Cardiac muscle cell (in vitro differentiated cells and primary cell): Measurements from ENCODE around the gene DICER1. TPM values are rescaled to one million over a fixed set of nuclear protein-coding genes. Genes with fewer than 3 reads are reported as not detected.
"Not testable (repeated sequence)": the region's sequence is repeated elsewhere in the genome, so short reads cannot be mapped to it uniquely, and the experiment has no call there.

ENCODE experiments used
- DNase-seq, 2 donors: peaks; one replicate each; pipeline versions ENCODE4 v3.0.0 to v3.0.0-alpha.2; 2010 to 2017; ENCODE audit warnings: low read depth in 1 of 2, low spot score in 1 of 2
- H3K27ac ChIP-seq: fragments of 200-600 bp; sonication (generic); 2 replicates; pipeline ENCODE4 v1.5.1; 2016
- H3K27me3 ChIP-seq: fragments of 200-600 bp; sonication (generic); 2 replicates; pipeline ENCODE4 v1.6.0; 2016; ENCODE audit warnings: control low read depth
- H3K36me3 ChIP-seq: fragments of 200-600 bp; sonication (generic); 2 replicates; pipeline ENCODE4 v1.5.1; 2016; ENCODE audit warnings: control low read depth
- H3K4me1 ChIP-seq: fragments of 200-600 bp; sonication (generic); 2 replicates; pipeline ENCODE4 v1.8.1; 2017; ENCODE audit warnings: low read depth, mild to moderate bottlenecking, mixed run types
- H3K4me3 ChIP-seq: fragments of 200-600 bp; sonication (generic); 2 replicates; pipeline ENCODE4 v1.5.1; 2016; ENCODE audit warnings: mild to moderate bottlenecking
- H3K9me3 ChIP-seq: fragments of 200-600 bp; sonication (generic); 2 replicates; pipeline ENCODE4 v1.5.1; 2017; ENCODE audit warnings: low read depth, mild to moderate bottlenecking, control low read depth
- CTCF ChIP-seq: IDR thresholded peaks from 2 replicates; pipeline ENCODE4 v1.5.1; 2012; ENCODE audit warnings: low read depth, mild to moderate bottlenecking, low read length
- polyA plus RNA-seq: library from polyadenylated mRNA; unstranded; fragments of >200 nt; fragmentation: Nextera tagmentation; extraction: Ambion mirVana; gene quantifications from 2 replicates; pipeline ENCODE4 v1.2.1, GENCODE V29; 2016
- total RNA-seq: library from RNA; depleted of rRNA; stranded (reverse); fragments of >200 nt; gene quantifications from 2 replicates; pipeline ENCODE4 v1.2.3, GENCODE V29; 2016

The DICER1 gene
- total RNA-seq, result 31.1 and 69.8 TPM in 2 replicates
- polyA plus RNA-seq, result 14.6 and 28.1 TPM in 2 replicates

GRCh38 chr14:95157327-95158189 lies at the start of gene DICER1:
DICER1 (minus strand) TSS chr14:95157529; CDS start chr14:95133458, 24,071 bp downstream.
- TF ChIP-seq CTCF, result no peak
- Histone ChIP-seq H3K36me3 (no peaks in the 10 kb centered on the region), H3K27ac (peak within 1 kb of the TSS; percentile 96), H3K4me3 (peak within 1 kb of the TSS; percentile 58), H3K9me3 (no peaks in the 10 kb centered on the region), H3K27me3 (no peaks in the 10 kb centered on the region), H3K4me1 (peaks cover 13% of the 10 kb centered on the region)
- peak; percentile 96 for DNase-seq

GRCh38 chr14:95206534-95206933 lies 49.2 kb upstream of the DICER1 start:
- Histone ChIP-seq H3K9me3 (no peaks in the 10 kb centered on the region), H3K4me1 (no peaks in the 10 kb centered on the region), H3K36me3 (no peaks in the 10 kb centered on the region), H3K4me3 (no peak overlapping the region), H3K27me3 (peaks cover 44% of the 10 kb centered on the region), H3K27ac (no peak overlapping the region)
- peak in 1 of 2 donors; percentile 28 for DNase-seq
- TF ChIP-seq CTCF, result no peak

- no peak for DNase-seq
- peaks cover 5% of the 10 kb centered on the region for H3K4me1 ChIP-seq
- no peak overlapping the region for H3K4me3 ChIP-seq
- no peak for TF ChIP-seq CTCF
- no peaks in the 10 kb centered on the region for H3K9me3 ChIP-seq
- no peaks in the 10 kb centered on the region for H3K36me3 ChIP-seq
- H3K27me3 ChIP-seq, result peaks cover 35% of the 10 kb centered on the region
- no peak overlapping the region for H3K27ac ChIP-seq
Measured at GRCh38 chr14:95204705-95205104, 47.4 kb upstream of the DICER1 start.

- H3K9me3 ChIP-seq, H3K27ac ChIP-seq, H3K4me1 ChIP-seq, H3K36me3 ChIP-seq, H3K4me3 ChIP-seq, DNase-seq: not testable (repeated sequence)
- peaks cover 44% of the 10 kb centered on the region for H3K27me3 ChIP-seq
Measured at GRCh38 chr14:95201745-95202144, 44.4 kb upstream of the DICER1 start.

- peak in 1 of 2 donors; percentile 85 for DNase-seq
- H3K4me1 ChIP-seq, result peaks cover 5% of the 10 kb centered on the region
- H3K27ac ChIP-seq, result no peak overlapping the region
- H3K36me3 ChIP-seq, result no peaks in the 10 kb centered on the region
- H3K9me3 ChIP-seq, result no peaks in the 10 kb centered on the region
- TF ChIP-seq CTCF, result no peak
- peaks cover 52% of the 10 kb centered on the region for H3K27me3 ChIP-seq
- H3K4me3 ChIP-seq, result no peak overlapping the region
Measured at GRCh38 chr14:95200404-95200803, 43.1 kb upstream of the DICER1 start.

- H3K36me3 ChIP-seq, result no peaks in the 10 kb centered on the region
- no peaks in the 10 kb centered on the region for H3K9me3 ChIP-seq
- no peak for DNase-seq
- no peak overlapping the region for H3K27ac ChIP-seq
- H3K4me3 ChIP-seq, result no peak overlapping the region
- peaks cover 5% of the 10 kb centered on the region for H3K4me1 ChIP-seq
- TF ChIP-seq CTCF, result no peak
- peaks cover 61% of the 10 kb centered on the region for H3K27me3 ChIP-seq
Measured at GRCh38 chr14:95199298-95199983, 42.1 kb upstream of the DICER1 start.
